NB4 (cell line): ENCODE measurements around the gene ANKRD60.

Source experiments
- MYC ChIP-seq: IDR thresholded peaks from 2 replicates; pipeline ENCODE4 v1.6.1; 2011; ENCODE audit warnings: low read depth, low read length
- POLR2A ChIP-seq: IDR thresholded peaks from 2 replicates; pipeline ENCODE4 v1.6.1; 2011; ENCODE audit warnings: mild to moderate bottlenecking; ENCODE audit not compliant: insufficient read length; ENCODE audit errors: extremely low read depth
- TF ChIP-seq, protein P1 (sequence below): IDR thresholded peaks from one replicate; pipeline ENCODE4 v1.5.1; 2012; ENCODE audit warnings: low read depth, low read length
- TF ChIP-seq, protein P2 (sequence below): IDR thresholded peaks from 2 replicates; pipeline ENCODE4 v1.6.1; 2011; ENCODE audit warnings: low read depth, low read length

DNA sequence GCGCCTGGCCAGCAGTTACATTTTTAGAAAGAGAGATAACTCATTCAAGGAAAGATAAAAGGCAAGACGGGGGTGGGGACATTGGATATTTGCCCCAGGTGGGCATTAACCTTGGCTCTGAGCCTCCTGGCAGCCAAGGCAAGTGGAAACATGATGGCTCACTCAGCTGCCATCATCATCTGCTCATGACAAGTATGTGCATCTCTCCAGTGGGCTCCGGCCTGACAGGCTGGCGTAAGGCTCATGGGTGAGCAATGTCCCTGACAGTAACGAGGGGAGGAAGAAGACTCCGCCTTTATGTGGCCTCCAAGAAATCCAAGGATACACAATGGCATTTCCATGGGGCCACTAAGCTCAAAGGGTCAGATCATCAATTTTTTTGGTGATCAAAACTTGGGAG, 13.3 kb downstream of the ANKRD60 start:
- TF ChIP-seq, protein P1, sequence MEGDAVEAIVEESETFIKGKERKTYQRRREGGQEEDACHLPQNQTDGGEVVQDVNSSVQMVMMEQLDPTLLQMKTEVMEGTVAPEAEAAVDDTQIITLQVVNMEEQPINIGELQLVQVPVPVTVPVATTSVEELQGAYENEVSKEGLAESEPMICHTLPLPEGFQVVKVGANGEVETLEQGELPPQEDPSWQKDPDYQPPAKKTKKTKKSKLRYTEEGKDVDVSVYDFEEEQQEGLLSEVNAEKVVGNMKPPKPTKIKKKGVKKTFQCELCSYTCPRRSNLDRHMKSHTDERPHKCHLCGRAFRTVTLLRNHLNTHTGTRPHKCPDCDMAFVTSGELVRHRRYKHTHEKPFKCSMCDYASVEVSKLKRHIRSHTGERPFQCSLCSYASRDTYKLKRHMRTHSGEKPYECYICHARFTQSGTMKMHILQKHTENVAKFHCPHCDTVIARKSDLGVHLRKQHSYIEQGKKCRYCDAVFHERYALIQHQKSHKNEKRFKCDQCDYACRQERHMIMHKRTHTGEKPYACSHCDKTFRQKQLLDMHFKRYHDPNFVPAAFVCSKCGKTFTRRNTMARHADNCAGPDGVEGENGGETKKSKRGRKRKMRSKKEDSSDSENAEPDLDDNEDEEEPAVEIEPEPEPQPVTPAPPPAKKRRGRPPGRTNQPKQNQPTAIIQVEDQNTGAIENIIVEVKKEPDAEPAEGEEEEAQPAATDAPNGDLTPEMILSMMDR = no peak
- TF ChIP-seq POLR2A (no peak), MYC (no peak)
- TF ChIP-seq, protein P2, sequence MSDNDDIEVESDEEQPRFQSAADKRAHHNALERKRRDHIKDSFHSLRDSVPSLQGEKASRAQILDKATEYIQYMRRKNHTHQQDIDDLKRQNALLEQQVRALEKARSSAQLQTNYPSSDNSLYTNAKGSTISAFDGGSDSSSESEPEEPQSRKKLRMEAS = no peak
